Transverse colon (tissue), 4 donors: Measurements from ENCODE around the gene LRIG1. TPM values are rescaled to one million over a fixed set of nuclear protein-coding genes. Genes with fewer than 3 reads are reported as not detected.

Experiments
- DNase-seq: peaks from one replicate; pipeline ENCODE4 v3.0.0-alpha.2; 2019
- H3K27ac ChIP-seq, 4 donors: fragments of 200-600 bp; sonication (generic); 2 replicates each; pipeline ENCODE4 v1.5.1; 2016 to 2018; ENCODE audit warnings: inconsistent platforms in 4 of 4
- H3K27me3 ChIP-seq: fragments of 200-600 bp; sonication (generic); 2 replicates; pipeline ENCODE4 v1.5.1; 2017; ENCODE audit warnings: inconsistent platforms
- H3K36me3 ChIP-seq, 4 donors: fragments of 200-600 bp; sonication (generic); 2 replicates each; pipeline ENCODE4 v1.5.1; 2017 to 2019; ENCODE audit warnings: inconsistent platforms in 4 of 4
- H3K4me1 ChIP-seq, 4 donors: fragments of 200-600 bp; sonication (generic); 2 replicates each; pipeline ENCODE4 v1.5.1; 2017 to 2020; ENCODE audit warnings: inconsistent platforms in 4 of 4
- H3K4me3 ChIP-seq, 4 donors: fragments of 200-600 bp; sonication (generic); 1 replicate in 1 of 4; 2 replicates in 3 of 4; pipeline versions ENCODE4 v1.5.1 to v1.6.1; 2017 to 2019; ENCODE audit warnings: inconsistent platforms in 4 of 4
- H3K9me3 ChIP-seq, 2 donors: fragments of 200-600 bp; sonication (generic); 2 replicates each; pipeline ENCODE4 v1.5.1; 2017 to 2019; ENCODE audit warnings: inconsistent platforms in 2 of 2
- CTCF ChIP-seq, 5 experiments: fragments of 200-600 bp in 3 of 5; fragments of 450-650 bp in 2 of 5; sonication (generic) in 3 of 5; IDR thresholded peaks; 1 replicate in 2 of 5; 2 replicates in 3 of 5; pipeline ENCODE4 v1.5.1; 2016 to 2017; ENCODE audit warnings: antibody characterized with exemption in 5 of 5, inconsistent platforms in 3 of 5, mild to moderate bottlenecking in 2 of 5, moderate library complexity in 1 of 5
- EP300 ChIP-seq: sonication (generic); formaldehyde crosslinking; IDR thresholded peaks from one replicate; pipeline ENCODE4 v1.6.1; 2017; ENCODE audit warnings: antibody characterized with exemption, low read depth
- POLR2A ChIP-seq: fragments of 450-650 bp; IDR thresholded peaks from one replicate; pipeline ENCODE4 v1.6.1; 2016; ENCODE audit warnings: antibody characterized with exemption, mild to moderate bottlenecking, moderate library complexity
- POLR2AphosphoS5 ChIP-seq, 3 donors: sonication (generic); formaldehyde crosslinking; IDR thresholded peaks; one replicate each; pipeline ENCODE4 v1.6.1; 2016; ENCODE audit warnings: antibody characterized with exemption in 3 of 3
- WGBS, 2 donors: methylation state at CpG; one replicate each; pipeline ENCODE4 v1.1.5; 2018; ENCODE audit warnings: low coverage in 1 of 2; 5-methylcytosine and 5-hydroxymethylcytosine counted together
- in situ Hi-C, 4 donors: fragments of 200-750 bp; cut with MboI; loops; one replicate each; pipeline versions ENCODE4 v1.15.0 to v1.15.1; 2017; ENCODE audit warnings: low sequenced_read_pairs in 3 of 4, low pct_ligation_motif_present in 1 of 4, low pct_unique_long_range_greater_than_20kb in 1 of 4
- intact Hi-C: fragments of 100-400 bp; cut with DNase I; formaldehyde crosslinking; loops from one replicate; pipeline ENCODE4 v1.15.1; 2023; ENCODE audit warnings: low total_unique reads
- total RNA-seq, 4 donors: library from RNA; depleted of rRNA; stranded (reverse); fragments of >200 nt; gene quantifications; one replicate each; pipeline ENCODE4 v1.1.0, GENCODE V29; 2016

The LRIG1 gene
- total RNA-seq, 4 donors from 2014 or later: 67.2 to 87.6 (median 79.3) TPM

- no peak overlapping the region for H3K4me3 ChIP-seq
- no peak overlapping the region for H3K27ac ChIP-seq
- in situ Hi-C loops (no loop called here), intact Hi-C loops (loop anchor here (10.0 kb wide), 1 partner anchor 87 kb away; no protein-coding TSS in a partner anchor)
- H3K4me1 ChIP-seq: peaks cover 0 to 4% (median 3%) of the 10 kb centered on the region in 4 donors
- no peaks in the 10 kb centered on the region for H3K27me3 ChIP-seq
- no peaks in the 10 kb centered on the region for H3K36me3 ChIP-seq
- DNase-seq: no peak
- no peaks in the 10 kb centered on the region for H3K9me3 ChIP-seq
- 89 to 100% methylated on average over 2 to 7 of the region's 7 CpGs for WGBS, 2 donors
- TF ChIP-seq POLR2AphosphoS5 (IDR thresholded peaks at IDR 0.05): no peak
- no peak for TF ChIP-seq EP300
These were observed 129.4 kb downstream of the LRIG1 start for GRCh38 chr3:66371432-66371831.

- Histone ChIP-seq H3K36me3 (no peaks in the 10 kb centered on the region), H3K9me3 (no peaks in the 10 kb centered on the region), H3K4me3 (no peak overlapping the region), H3K27me3 (no peaks in the 10 kb centered on the region), H3K4me1 (no peaks in the 10 kb centered on the region), H3K27ac (no peak overlapping the region)
- in situ Hi-C loops (no loop called here), intact Hi-C loops (loop anchor here (10.0 kb wide), 1 partner anchor 85 kb away; no protein-coding TSS in a partner anchor)
- TF ChIP-seq POLR2A: no peak
- TF ChIP-seq CTCF (IDR thresholded peaks at IDR 0.05): no peak
- no peak for TF ChIP-seq POLR2AphosphoS5 (IDR thresholded peaks at IDR 0.05)
- no peak for TF ChIP-seq EP300
- WGBS, 2 donors: 93 to 94% methylated on average over 6 to 7 of the region's 7 CpGs
- no peak for DNase-seq
These were observed 130.6 kb downstream of the LRIG1 start for GRCh38 chr3:66370179-66370578.

GRCh38 chr3:66367979-66368378 is 132.8 kb downstream of the LRIG1 start:
- no peaks in the 10 kb centered on the region for H3K4me1 ChIP-seq
- WGBS, 2 donors: 79 to 91% methylated on average over 3 of the region's 3 CpGs
- H3K9me3 ChIP-seq: no peaks in the 10 kb centered on the region
- no peak for TF ChIP-seq POLR2AphosphoS5 (IDR thresholded peaks at IDR 0.05)
- H3K27me3 ChIP-seq: no peaks in the 10 kb centered on the region
- H3K27ac ChIP-seq: no peak overlapping the region
- intact Hi-C loops (loop anchor here (2.0 kb wide), 1 partner anchor 63 kb away; no protein-coding TSS in a partner anchor), in situ Hi-C loops (loop anchor here in 1 of 4 donors (10.0 kb wide), 1 partner anchor 93 kb away; no protein-coding TSS in a partner anchor)
- H3K4me3 ChIP-seq: no peak overlapping the region
- DNase-seq: no peak
- no peaks in the 10 kb centered on the region for H3K36me3 ChIP-seq

GRCh38 chr3:66366747-66367146 is 134.1 kb downstream of the LRIG1 start:
- no peak for DNase-seq
- Histone ChIP-seq H3K27me3 (no peaks in the 10 kb centered on the region), H3K36me3 (no peaks in the 10 kb centered on the region), H3K9me3 (no peaks in the 10 kb centered on the region), H3K4me1 (no peaks in the 10 kb centered on the region), H3K27ac (no peak overlapping the region), H3K4me3 (no peak overlapping the region)
- in situ Hi-C loops (loop anchor here in 1 of 4 donors (10.0 kb wide), 1 partner anchor 92 kb away; no protein-coding TSS in a partner anchor), intact Hi-C loops (loop anchor here (2.0 kb wide), 1 partner anchor 64 kb away; no protein-coding TSS in a partner anchor)
- WGBS, 2 donors: 95 to 97% methylated on average over 7 of the region's 7 CpGs
- no peak for TF ChIP-seq POLR2AphosphoS5 (IDR thresholded peaks at IDR 0.05)

GRCh38 chr3:66365080-66365479 is 135.7 kb downstream of the LRIG1 start:
- Histone ChIP-seq H3K27me3 (no peaks in the 10 kb centered on the region), H3K36me3 (no peaks in the 10 kb centered on the region), H3K9me3 (no peaks in the 10 kb centered on the region), H3K4me1 (no peaks in the 10 kb centered on the region), H3K27ac (no peak overlapping the region), H3K4me3 (no peak overlapping the region)
- TF ChIP-seq POLR2AphosphoS5 (IDR thresholded peaks at IDR 0.05) (no peak), POLR2A (no peak)
- WGBS, 2 donors: 78 to 84% methylated on average over 4 to 5 of the region's 5 CpGs
- in situ Hi-C loops (loop anchor here in 1 of 4 donors (10.0 kb wide), 1 partner anchor 90 kb away; no protein-coding TSS in a partner anchor), intact Hi-C loops (no loop called here)
- no peak for DNase-seq

- Histone ChIP-seq H3K4me3 (no peak overlapping the region), H3K27ac (no peak overlapping the region), H3K9me3 (no peaks in the 10 kb centered on the region), H3K27me3 (no peaks in the 10 kb centered on the region), H3K4me1 (no peaks in the 10 kb centered on the region), H3K36me3 (no peaks in the 10 kb centered on the region)
- intact Hi-C loops (no loop called here), in situ Hi-C loops (loop anchor here in 1 of 4 donors (10.0 kb wide), 1 partner anchor 88 kb away; no protein-coding TSS in a partner anchor)
- no peak for DNase-seq
- WGBS, 2 donors: 90 to 92% methylated on average over 6 of the region's 6 CpGs
- TF ChIP-seq CTCF (IDR thresholded peaks at IDR 0.05): no peak
- no peak for TF ChIP-seq POLR2A
- TF ChIP-seq EP300: no peak
- no peak for TF ChIP-seq POLR2AphosphoS5 (IDR thresholded peaks at IDR 0.05)
These were observed 137.7 kb downstream of the LRIG1 start for GRCh38 chr3:66363148-66363547.
